Activated T-helper 17 cell treated with anti-CD3 and anti-CD28 coated beads, Interleukin-2, amount 50 U/mL, for 72 hours (primary cell): ENCODE results near the gene PACRG. TPM values are rescaled to one million over a fixed set of nuclear protein-coding genes. Genes with fewer than 3 reads are reported as not detected.

Experiments used
- ATAC-seq: fragments of 150-1000 bp; cut with Tn5 transposase; replicated peaks from 2 replicates; pipeline ENCODE4 v1.10.0; 2021; ENCODE audit warnings: mild to moderate bottlenecking, moderate library complexity
- H3K27ac Mint-ChIP-seq: one replicate; pipeline ENCODE4 v1.8.0; 2022; ENCODE audit warnings: mixed read lengths
- H3K27me3 Mint-ChIP-seq: one replicate; pipeline ENCODE4 v1.8.0; 2022; ENCODE audit warnings: mixed read lengths
- H3K36me3 Mint-ChIP-seq: one replicate; pipeline ENCODE4 v1.8.0; 2022; ENCODE audit warnings: low read depth, mild to moderate bottlenecking, mixed read lengths
- H3K4me1 Mint-ChIP-seq: one replicate; pipeline ENCODE4 v1.8.0; 2022; ENCODE audit warnings: mixed read lengths
- H3K4me3 Mint-ChIP-seq: one replicate; pipeline ENCODE4 v1.8.0; 2022; ENCODE audit warnings: mild to moderate bottlenecking, mixed read lengths
- H3K9me3 Mint-ChIP-seq: one replicate; pipeline ENCODE4 v1.8.0; 2022; ENCODE audit warnings: mixed read lengths
- total RNA-seq, 2 donors: library from RNA; stranded (reverse); gene quantifications; one replicate each; pipeline ENCODE4 v1.2.3, GENCODE V29; 2022

Gene PACRG
- total RNA-seq, 2 donors from 2014 or later = not detected

- Mint-ChIP-seq H3K4me3 (no peak overlapping the region), H3K27me3 (no peaks in the 10 kb centered on the region), H3K36me3 (no peaks in the 10 kb centered on the region), H3K9me3 (no peaks in the 10 kb centered on the region), H3K27ac (no peak overlapping the region), H3K4me1 (no peaks in the 10 kb centered on the region)
- ATAC-seq = no peak
Observed at GRCh38 chr6:162887981-162888689, 160.4 kb downstream of the PACRG start.

DNA sequence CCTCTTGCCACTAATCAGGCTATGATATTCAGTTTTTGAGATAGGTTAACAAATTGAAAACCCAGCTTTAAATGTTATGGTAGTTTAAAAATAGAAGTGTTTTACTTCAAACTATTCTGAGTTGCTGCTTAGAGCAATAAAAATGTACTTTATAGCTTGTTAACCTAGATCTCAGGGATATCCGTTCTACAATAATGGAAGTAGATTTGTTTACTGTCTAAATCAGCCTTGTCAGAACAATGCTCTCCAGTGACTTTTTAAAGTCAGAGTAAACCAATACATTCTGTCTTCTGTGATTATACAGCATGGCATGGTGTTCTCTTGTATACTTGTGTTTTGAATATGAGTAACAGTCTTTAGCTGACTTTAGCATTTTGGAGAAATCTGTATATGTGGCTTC, 161.5 kb downstream of the PACRG start:
- Mint-ChIP-seq H3K27ac (no peak overlapping the region), H3K9me3 (no peaks in the 10 kb centered on the region), H3K36me3 (no peaks in the 10 kb centered on the region), H3K27me3 (no peaks in the 10 kb centered on the region), H3K4me3 (no peak overlapping the region), H3K4me1 (no peaks in the 10 kb centered on the region)
- no peak for ATAC-seq

GRCh38 chr6:162898011-162898410, 170.2 kb downstream of the PACRG start:
- Mint-ChIP-seq H3K9me3 (no peaks in the 10 kb centered on the region), H3K36me3 (no peaks in the 10 kb centered on the region), H3K4me3 (no peak overlapping the region), H3K4me1 (no peaks in the 10 kb centered on the region), H3K27ac (no peak overlapping the region), H3K27me3 (peaks cover 3% of the 10 kb centered on the region)
- ATAC-seq = no peak

- no peak for ATAC-seq
- no peak overlapping the region for H3K4me3 Mint-ChIP-seq
- H3K27me3 Mint-ChIP-seq = peaks cover 3% of the 10 kb centered on the region
- no peaks in the 10 kb centered on the region for H3K9me3 Mint-ChIP-seq
- no peaks in the 10 kb centered on the region for H3K36me3 Mint-ChIP-seq
- H3K27ac Mint-ChIP-seq = no peak overlapping the region
- H3K4me1 Mint-ChIP-seq = no peaks in the 10 kb centered on the region
Observed at GRCh38 chr6:162899148-162899547, 171.4 kb downstream of the PACRG start.

- Mint-ChIP-seq H3K27me3 (peaks cover 9% of the 10 kb centered on the region), H3K36me3 (no peaks in the 10 kb centered on the region), H3K27ac (no peak overlapping the region), H3K4me3 (no peak overlapping the region), H3K9me3 (no peaks in the 10 kb centered on the region), H3K4me1 (no peaks in the 10 kb centered on the region)
- no peak for ATAC-seq
Observed at GRCh38 chr6:162900503-162900902, 172.7 kb downstream of the PACRG start.

- Mint-ChIP-seq H3K27me3 (peaks cover 14% of the 10 kb centered on the region), H3K27ac (no peak overlapping the region), H3K9me3 (no peaks in the 10 kb centered on the region), H3K4me3 (no peak overlapping the region), H3K4me1 (no peaks in the 10 kb centered on the region), H3K36me3 (no peaks in the 10 kb centered on the region)
- no peak for ATAC-seq
Observed at GRCh38 chr6:162904069-162904663, 176.4 kb downstream of the PACRG start.

- no peaks in the 10 kb centered on the region for H3K36me3 Mint-ChIP-seq
- no peak overlapping the region for H3K27ac Mint-ChIP-seq
- H3K27me3 Mint-ChIP-seq = peaks cover 11% of the 10 kb centered on the region
- no peaks in the 10 kb centered on the region for H3K4me1 Mint-ChIP-seq
- no peaks in the 10 kb centered on the region for H3K9me3 Mint-ChIP-seq
- no peak overlapping the region for H3K4me3 Mint-ChIP-seq
- no peak for ATAC-seq
Observed at GRCh38 chr6:162906479-162906878, 178.7 kb downstream of the PACRG start.

DNA sequence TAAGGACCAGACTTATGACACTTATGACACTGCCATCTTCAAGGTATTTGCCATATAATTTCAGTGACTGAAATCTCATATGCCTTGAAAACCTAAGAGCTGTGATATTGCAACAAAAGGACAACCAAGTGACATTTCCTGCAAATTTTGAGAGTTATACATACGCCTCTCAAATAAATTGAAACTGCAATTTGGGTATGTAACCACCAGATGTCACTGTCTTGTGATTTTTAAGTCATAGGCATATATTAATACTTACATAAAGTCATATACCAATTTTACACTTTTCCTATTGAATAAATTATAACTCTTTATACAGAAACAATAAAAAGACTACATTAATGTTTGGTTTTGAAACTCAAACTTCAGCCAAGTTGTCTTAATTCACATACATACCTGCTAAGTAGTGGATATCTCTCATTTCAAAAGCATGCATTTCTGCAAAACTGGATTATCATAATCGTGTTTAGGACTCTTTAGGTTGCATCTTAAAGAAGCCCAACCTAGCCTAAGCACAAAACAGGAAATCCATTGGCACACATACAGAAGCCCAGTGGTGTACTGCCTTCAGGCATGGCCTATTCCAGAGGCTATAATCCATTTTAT, 180.2 kb downstream of the PACRG start:
- H3K4me3 Mint-ChIP-seq = no peak overlapping the region

DNA sequence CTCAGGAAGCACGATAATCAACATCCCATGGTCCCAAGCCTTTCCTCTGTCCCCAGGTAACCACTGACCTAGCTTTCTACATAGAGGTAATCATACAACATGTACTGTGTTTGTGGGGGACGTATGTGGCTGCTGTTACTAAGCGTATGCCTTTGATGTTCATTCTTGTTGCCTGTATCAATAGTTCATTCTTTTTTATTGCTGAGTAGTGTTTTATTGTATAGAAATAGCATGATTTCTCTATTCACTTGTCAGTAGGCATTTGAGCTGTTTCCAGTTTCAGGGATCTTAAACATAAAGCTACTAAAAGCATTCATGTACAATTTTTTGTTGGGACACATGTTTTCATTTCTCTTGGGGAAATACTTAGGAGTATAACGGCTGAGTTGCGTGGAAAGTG, 185.4 kb downstream of the PACRG start:
- no peaks in the 10 kb centered on the region for H3K9me3 Mint-ChIP-seq
- H3K36me3 Mint-ChIP-seq = no peaks in the 10 kb centered on the region
- H3K4me1 Mint-ChIP-seq = no peaks in the 10 kb centered on the region
- H3K27me3 Mint-ChIP-seq = no peaks in the 10 kb centered on the region
- no peak overlapping the region for H3K4me3 Mint-ChIP-seq
- H3K27ac Mint-ChIP-seq = no peak overlapping the region
- ATAC-seq = no peak

More for the DNA sequence above, 180.2 kb downstream of the PACRG start:
- Mint-ChIP-seq H3K27ac (no peak overlapping the region), H3K9me3 (no peaks in the 10 kb centered on the region), H3K27me3 (peaks cover 11% of the 10 kb centered on the region), H3K4me1 (no peaks in the 10 kb centered on the region), H3K36me3 (no peaks in the 10 kb centered on the region)
- no peak for ATAC-seq

DNA sequence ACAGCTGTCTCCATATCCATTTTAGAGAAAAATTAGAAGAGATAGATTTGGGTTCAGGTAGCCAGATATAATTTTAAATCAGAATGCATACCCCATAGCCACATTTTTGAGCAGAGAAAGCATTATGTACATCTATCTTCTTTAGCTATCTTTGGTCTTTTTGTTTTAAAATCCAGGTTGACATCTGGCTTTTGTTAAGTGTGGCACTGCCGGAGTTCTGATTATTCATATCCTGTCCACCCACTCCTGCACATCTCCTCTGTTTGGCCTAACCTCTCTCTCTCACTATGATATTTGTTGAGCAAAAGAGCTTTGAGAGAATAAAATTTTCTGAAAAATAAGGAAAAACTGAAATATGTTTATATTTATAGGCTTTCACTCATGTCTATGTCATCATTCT, 189.7 kb downstream of the PACRG start:
- H3K36me3 Mint-ChIP-seq = no peaks in the 10 kb centered on the region
- ATAC-seq = no peak
- H3K4me3 Mint-ChIP-seq = no peak overlapping the region
- no peaks in the 10 kb centered on the region for H3K9me3 Mint-ChIP-seq
- no peaks in the 10 kb centered on the region for H3K4me1 Mint-ChIP-seq
- H3K27me3 Mint-ChIP-seq = peaks cover 6% of the 10 kb centered on the region
- H3K27ac Mint-ChIP-seq = no peak overlapping the region

DNA sequence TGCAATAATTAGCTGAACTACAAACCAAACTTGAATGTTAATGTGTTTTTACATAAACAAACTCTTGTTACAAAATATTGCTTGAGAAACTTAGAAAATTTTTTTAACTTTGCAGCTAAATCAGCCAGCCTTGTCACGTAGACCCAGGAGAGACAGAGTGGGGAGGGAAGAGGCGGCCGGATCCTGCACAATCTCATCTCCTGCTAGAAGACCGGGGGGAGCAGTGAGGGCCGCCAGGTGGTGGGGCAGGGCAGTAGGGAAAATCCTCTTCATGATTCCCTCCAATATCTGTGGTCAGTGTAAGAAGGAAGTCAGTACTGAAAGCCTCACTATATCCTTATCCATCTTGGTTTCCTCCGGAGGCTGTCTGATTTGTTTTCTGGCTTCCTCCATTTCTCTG, 193.3 kb downstream of the PACRG start:
- peaks cover 16% of the 10 kb centered on the region for H3K9me3 Mint-ChIP-seq

GRCh38 chr6:162921510-162922040, 193.8 kb downstream of the PACRG start:
- no peak overlapping the region for H3K27ac Mint-ChIP-seq
- H3K27me3 Mint-ChIP-seq = peaks cover 6% of the 10 kb centered on the region
- ATAC-seq = no peak
- H3K4me3 Mint-ChIP-seq = no peak overlapping the region
- peaks cover 20% of the 10 kb centered on the region for H3K9me3 Mint-ChIP-seq
- H3K36me3 Mint-ChIP-seq = no peaks in the 10 kb centered on the region
- no peaks in the 10 kb centered on the region for H3K4me1 Mint-ChIP-seq

More for the DNA sequence above, 193.3 kb downstream of the PACRG start:
- Mint-ChIP-seq H3K4me3 (no peak overlapping the region), H3K27ac (no peak overlapping the region), H3K36me3 (no peaks in the 10 kb centered on the region), H3K4me1 (no peaks in the 10 kb centered on the region), H3K27me3 (peaks cover 6% of the 10 kb centered on the region)
- ATAC-seq = no peak

DNA sequence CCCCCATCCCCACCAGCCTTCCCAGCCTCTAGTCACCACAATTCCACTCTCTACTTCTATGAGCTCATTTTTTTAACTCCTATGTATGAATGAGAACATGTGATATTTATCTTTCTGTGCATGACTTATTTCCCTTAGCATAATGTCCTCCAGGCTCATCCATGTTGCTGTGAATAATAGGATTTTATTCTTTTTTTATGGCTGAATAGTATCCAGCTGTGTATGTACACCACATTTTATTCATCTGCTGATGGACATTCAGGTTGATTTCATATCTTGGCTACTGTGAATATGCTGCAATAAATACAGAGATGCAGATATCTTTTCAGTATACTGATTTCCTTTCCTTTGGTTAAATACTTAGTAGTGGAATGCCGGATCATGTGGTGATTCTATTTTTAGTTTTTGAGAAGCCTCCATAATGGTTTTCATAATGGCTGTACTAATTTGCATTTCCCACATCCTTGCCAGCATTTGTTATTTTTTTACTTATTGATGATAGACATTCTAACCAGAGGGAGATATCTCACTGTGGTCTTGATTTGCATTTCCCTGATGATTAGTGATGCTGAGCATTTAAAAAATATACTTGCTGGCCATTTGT, 194.9 kb downstream of the PACRG start:
- H3K27ac Mint-ChIP-seq = no peak overlapping the region
- H3K4me1 Mint-ChIP-seq = no peaks in the 10 kb centered on the region
- H3K9me3 Mint-ChIP-seq = peaks cover 24% of the 10 kb centered on the region
- no peak for ATAC-seq
- H3K4me3 Mint-ChIP-seq = no peak overlapping the region
- H3K36me3 Mint-ChIP-seq = no peaks in the 10 kb centered on the region
- H3K27me3 Mint-ChIP-seq = peaks cover 6% of the 10 kb centered on the region

DNA sequence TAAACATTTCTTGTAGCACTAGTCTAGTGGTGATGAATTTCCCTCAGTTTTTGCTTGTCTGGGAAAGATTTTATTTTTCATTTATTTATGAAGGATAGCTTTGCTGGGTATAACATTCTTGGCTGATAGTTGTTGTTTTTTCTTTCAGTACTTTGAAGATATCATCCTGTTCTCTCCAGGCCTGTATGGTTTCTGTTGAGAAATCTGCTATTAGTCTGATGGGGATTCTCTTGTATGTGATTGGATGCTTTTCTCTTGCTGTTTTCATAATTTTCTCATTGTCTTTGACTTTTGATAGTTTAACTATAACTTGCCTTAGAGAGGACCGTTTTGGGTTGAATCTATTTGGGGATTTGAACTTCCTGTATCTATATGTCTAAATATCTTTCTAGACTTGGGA, 207.1 kb downstream of the PACRG start:
- no peak overlapping the region for H3K27ac Mint-ChIP-seq
- H3K4me3 Mint-ChIP-seq = no peak overlapping the region
- ATAC-seq = no peak
- H3K9me3 Mint-ChIP-seq = peaks cover 11% of the 10 kb centered on the region
- H3K27me3 Mint-ChIP-seq = no peaks in the 10 kb centered on the region
- H3K4me1 Mint-ChIP-seq = no peaks in the 10 kb centered on the region
- H3K36me3 Mint-ChIP-seq = no peaks in the 10 kb centered on the region

DNA sequence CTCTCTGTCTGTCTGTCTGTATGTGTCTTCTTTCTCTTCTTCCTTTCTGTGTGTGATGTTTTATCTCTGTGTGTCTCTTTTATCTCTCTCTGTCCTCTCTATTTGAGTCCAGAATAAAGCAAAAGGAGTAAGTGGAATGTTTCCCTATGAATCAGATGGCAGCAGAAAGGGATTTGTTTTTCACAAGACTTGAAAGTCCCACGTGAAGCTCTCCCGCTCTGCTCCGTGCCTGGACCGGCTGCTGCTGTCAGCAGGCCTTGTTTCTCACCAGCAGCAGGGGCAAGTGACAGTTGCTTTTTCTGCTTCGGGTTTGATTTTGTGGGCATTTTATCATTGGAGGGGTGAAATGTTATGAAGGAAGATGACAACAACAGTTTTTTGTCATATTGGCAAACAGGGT, 212.7 kb downstream of the PACRG start:
- ATAC-seq = no peak

More for the DNA sequence above, 212.7 kb downstream of the PACRG start:
- Mint-ChIP-seq H3K27me3 (no peaks in the 10 kb centered on the region), H3K9me3 (peaks cover 8% of the 10 kb centered on the region), H3K36me3 (no peaks in the 10 kb centered on the region), H3K4me3 (no peak overlapping the region), H3K4me1 (no peaks in the 10 kb centered on the region), H3K27ac (no peak overlapping the region)
